Dermis blood vessel endothelial cell (primary cell): Measurements from ENCODE around the gene PSMF1. TPM values are rescaled to one million over a fixed set of nuclear protein-coding genes. Genes with fewer than 3 reads are reported as not detected.
"Not testable (repeated sequence)": the region's sequence is repeated elsewhere in the genome, so short reads cannot be mapped to it uniquely, and the experiment has no call there.

Experiments used
- DNase-seq: peaks from one replicate; pipeline ENCODE4 v3.0.0; 2010
- total RNA-seq: library from RNA; depleted of rRNA; stranded (reverse); fragments of >200 nt; gene quantifications from 2 replicates; pipeline ENCODE4 v1.2.3, GENCODE V29; 2014

Gene PSMF1
- total RNA-seq, 1 donor from 2014 or later = 32.7 TPM

DNA sequence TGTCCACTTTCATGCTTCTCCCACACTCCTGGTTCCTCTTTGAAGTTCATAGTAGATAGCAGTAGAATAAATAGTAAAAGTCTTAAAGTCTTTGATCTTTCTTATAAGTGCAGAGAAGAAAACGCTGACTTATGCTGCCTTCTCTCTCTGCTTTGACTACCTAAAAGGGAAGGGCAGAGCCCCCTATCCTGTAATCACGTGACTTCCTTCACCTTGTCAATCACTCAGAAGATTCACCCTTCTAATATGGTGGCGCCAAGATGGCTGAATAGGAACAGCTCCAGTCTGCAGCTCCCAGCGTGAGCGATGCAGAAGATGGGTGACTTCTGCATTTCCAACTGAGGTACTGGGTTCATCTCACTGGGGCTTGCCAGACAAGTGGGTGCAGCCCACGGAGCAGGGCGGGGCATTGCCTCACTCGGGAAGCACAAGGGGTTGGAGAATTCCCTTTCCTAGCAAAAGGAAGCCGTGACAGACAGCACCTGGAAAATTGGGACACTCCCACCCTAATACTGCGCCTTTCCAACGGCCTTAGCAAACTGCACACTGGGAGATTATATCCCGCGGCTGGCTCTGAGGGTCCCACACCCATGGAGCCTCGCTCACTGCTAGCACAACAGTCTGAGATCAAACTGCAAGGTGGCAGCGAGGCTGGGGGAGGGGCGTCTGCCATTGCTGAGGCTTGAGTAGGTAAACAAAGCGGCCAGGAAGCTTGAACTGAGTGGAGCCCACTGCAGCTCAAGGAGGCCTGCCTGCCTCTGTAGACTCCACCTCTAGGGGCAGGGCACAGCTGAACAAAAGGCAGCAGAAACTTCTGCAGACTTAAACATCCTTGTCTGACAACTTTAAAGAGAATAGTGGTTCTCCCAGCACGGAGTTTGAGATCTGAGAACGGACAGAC lies 98.4 kb downstream of the PSMF1 start:
- not testable (repeated sequence) for DNase-seq

Other genes with a start within 250 kb of the PSMF1 start
- not detected in 2 replicates for gene ANGPT4, start 202.3 kb upstream of the PSMF1 start, total RNA-seq
- not detected in 2 replicates for gene RSPO4, start 116.3 kb upstream of the PSMF1 start, total RNA-seq
- gene TMEM74B, start 66.4 kb downstream of the PSMF1 start, total RNA-seq = 0.34 and 0.60 TPM in 2 replicates
- not detected in 2 replicates for gene C20orf202, start 84.9 kb downstream of the PSMF1 start, total RNA-seq
- not detected in 2 replicates for gene RAD21L1, start 107.4 kb downstream of the PSMF1 start, total RNA-seq
- gene SNPH, start 147.7 kb downstream of the PSMF1 start, total RNA-seq = 6.2 and 6.3 TPM in 2 replicates
- gene SDCBP2, start 210.5 kb downstream of the PSMF1 start, total RNA-seq = 4.6 and 6.0 TPM in 2 replicates